ENCODE measurements around the gene NGB.
"Not testable (repeated sequence)": the region's sequence is repeated elsewhere in the genome, so short reads cannot be mapped to it uniquely, and the experiment has no call there.

Gene NGB

DNA sequence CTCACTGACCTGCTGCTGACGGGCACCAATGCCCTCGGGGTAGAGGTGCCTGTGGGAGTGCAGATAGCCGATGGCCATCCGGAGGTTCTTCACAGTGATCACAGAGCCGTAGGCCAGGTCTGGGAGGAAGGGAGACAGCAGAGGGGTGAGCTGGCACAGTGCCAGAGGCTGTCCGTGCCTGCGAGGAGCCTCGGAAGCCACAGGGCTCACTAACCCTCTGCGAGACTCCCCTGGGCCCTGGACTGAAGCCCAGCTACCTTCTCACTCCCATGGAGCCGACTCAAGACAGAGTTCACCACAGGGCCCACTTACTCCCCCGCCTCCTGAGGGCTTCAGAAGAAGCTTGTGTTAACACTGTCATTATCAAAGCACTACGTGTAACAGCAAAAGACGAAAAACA is 25.1 kb upstream of the NGB start:
- no peak for DNase-seq (ENCODE audit: low read depth)

DNA sequence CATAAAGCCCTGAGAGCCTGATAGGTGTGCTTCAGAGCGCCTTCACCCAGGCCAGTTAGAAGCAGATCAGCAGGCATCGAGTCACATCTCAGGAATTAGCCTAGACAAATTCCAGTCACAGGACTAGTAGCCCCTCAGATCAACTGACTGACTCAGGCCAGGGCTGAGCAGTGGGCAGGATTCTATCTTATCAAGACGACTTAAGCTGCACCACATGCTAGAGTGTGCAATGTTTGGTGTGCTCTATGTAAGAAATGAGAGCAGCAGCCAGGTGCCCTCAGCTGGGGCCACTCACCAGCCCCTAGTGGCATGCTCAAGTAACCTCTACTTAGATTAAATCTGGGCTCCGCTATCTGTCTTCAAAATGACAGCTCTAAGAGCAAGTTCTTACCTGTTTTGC is 19.7 kb upstream of the NGB start:
- no peak for DNase-seq (ENCODE audit: low read depth)

DNA sequence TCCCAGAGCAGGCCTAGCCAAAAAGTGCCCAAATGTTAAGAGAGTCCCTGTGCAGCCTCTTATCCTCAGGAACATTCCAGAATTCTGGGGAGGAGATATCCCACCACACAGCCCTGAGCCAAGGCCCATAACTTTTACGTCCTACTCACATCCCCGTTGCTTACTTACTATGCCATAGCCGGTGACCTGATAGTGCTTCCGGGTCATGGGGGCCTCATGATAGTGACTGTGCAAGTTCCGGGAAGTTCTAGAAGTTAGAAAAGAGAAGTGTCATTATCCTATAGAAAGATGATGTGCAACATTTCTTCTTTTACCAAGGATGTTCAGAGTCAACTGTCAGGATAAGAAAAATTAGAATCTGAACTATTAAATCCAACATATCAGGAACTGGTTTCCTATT is 15.6 kb upstream of the NGB start:
- DNase-seq (ENCODE audit: low read depth) = no peak

DNA sequence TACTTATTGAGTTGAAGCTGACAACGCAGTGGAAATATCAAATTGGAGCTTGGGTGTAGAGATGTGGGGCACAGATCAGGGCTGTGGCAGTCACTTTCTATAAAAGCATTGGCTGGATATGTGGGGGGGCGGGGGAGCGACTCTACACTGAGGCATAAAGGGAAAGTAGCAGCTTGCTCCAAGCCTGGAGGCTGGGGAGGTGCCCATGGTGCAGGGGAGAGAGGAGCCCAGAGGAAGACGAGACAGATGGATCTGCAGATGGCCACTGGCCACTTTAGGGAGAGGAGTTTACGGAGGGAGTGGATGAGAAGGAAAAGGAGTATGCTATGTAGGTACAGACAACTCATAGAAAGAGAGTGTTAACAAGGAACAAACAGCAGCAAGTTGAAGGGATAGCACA is 13.5 kb upstream of the NGB start:
- no peak for DNase-seq (ENCODE audit: low read depth)

DNA sequence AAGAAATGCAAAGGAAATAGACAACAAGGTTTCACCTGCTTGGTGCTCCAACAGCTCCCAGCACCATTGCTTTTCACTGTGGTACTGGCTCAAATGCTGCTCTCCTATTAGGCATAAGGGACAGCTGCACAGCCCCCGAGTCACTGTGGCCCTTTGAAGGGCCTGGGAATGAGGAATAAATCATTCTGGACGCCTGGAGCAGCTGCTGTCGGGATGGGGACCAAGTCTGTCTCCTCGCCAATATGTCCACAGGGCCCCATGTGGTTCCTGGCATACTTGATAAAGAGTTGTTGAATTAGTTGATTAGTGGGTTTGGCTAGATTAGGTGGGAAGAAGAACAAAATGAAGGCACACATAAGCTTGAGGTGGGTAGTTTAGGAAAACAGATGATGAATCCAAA is 13.1 kb upstream of the NGB start:
- DNase-seq (ENCODE audit: low read depth) = no peak

- no peak for DNase-seq (ENCODE audit: low read depth)
These were observed 10.9 kb upstream of the NGB start for GRCh38 chr14:77281852-77282410.

- DNase-seq (ENCODE audit: low read depth) = not testable (repeated sequence)
These were observed 9.9 kb upstream of the NGB start for GRCh38 chr14:77280921-77281320.

DNA sequence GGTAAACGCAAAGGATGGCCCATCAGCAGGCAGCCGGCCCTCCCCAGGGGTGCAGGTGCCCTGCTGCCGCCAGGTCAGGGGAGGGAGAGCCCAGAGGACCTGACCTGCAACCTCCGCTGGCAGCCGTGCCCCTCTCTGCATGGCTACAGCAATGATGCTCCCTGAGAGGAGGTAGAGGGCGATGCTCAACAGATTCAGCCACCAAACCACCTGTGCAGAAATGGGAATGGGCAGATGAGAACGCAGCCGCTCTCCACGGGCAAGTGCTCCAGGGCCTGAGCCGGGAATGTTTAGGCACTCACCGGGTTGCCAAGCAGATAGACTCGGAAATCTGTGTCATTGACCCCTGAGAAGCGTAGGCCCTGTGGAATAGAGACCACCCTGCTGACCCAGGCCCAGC is 8.7 kb upstream of the NGB start:
- DNase-seq (ENCODE audit: low read depth) = no peak

- no peak for DNase-seq (ENCODE audit: low read depth)
These were observed 7.6 kb upstream of the NGB start for GRCh38 chr14:77278461-77279230.

DNA sequence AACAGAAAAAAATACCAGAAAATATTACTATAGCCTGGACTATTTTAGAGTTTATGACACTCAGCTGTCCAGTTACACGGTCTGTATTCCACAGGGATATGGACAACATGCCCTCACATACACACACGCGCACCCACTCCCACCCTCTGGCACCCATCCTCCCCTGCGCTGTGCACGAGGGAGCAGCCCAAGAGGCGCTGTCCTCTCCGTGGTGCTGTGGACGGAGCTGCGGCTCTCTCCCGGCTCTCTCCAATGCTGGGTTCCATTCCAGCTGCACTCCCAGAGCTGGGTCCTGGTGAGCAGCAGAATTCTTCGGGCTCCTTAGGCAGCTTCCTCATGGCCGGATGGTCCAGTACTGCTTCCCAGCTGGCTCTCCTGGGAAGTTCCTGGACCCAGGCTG is 6.0 kb upstream of the NGB start:
- no peak for DNase-seq (ENCODE audit: low read depth)

GRCh38 chr14:77276295-77276935 is 5.4 kb upstream of the NGB start:
- DNase-seq (ENCODE audit: low read depth) = no peak

DNA sequence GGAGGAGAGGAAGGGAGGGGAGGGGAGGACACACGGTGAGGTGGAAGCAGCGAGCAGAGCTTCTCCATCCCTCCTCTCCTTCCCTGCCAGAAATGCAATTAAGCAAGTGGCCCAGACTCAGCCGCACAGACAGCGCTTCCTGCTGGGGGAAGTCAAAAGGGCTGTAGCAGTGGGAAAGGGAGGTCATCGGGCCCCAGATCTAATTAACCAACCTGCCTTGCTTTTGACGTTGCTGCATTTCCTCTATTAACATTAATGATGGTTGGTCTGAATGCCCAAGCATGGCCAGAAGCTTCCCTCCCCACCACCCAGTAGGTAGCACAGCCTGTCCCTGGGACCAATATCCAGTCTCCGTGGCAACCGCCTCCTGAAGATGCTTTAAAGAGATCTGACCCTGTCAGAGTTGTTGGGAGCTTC is 4.6 kb upstream of the NGB start:
- no peak for DNase-seq (ENCODE audit: low read depth)

GRCh38 chr14:77275041-77275580 is 4.1 kb upstream of the NGB start:
- no peak for DNase-seq (ENCODE audit: low read depth)

DNA sequence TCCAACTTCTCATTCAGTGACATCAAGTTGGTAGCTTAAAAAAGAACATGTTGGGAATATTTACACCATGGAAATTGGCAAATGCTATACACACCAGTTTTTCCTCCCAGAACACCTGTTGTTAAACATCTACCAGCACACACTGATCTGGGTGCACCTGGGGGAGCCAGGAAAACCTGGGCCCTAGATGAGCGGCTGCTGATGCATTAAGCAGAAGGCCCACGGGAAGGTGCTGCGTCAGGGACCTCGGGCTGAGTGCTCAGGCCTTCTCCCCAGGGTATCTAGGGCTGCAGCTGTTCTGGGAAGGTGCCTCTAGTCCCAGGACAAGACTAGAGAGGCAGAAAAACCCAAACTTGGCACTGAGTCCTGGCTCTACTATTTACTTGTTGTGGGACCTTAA is 2.8 kb upstream of the NGB start:
- no peak for DNase-seq (ENCODE audit: low read depth)

DNA sequence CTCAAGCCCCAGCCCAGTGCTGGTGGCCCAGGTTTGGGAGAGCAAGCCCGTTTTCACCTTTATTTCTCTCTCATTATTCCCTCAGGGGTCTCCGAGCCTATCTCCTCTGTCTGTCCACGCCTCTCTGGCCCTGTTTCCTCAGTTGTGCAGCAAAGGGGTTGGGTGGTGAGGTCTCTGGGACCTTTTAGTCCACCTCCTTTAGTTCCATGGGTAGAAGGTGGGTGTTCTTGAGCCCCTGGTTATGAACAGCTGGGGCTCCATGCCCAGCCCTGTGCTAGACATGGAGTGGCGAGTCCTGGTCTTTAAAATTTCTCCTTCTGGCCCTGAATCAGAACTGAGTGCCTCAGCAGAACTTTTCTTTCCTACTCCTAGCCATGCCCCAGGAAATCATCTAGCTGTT is 1.3 kb upstream of the NGB start:
- no peak for DNase-seq (ENCODE audit: low read depth)

DNA sequence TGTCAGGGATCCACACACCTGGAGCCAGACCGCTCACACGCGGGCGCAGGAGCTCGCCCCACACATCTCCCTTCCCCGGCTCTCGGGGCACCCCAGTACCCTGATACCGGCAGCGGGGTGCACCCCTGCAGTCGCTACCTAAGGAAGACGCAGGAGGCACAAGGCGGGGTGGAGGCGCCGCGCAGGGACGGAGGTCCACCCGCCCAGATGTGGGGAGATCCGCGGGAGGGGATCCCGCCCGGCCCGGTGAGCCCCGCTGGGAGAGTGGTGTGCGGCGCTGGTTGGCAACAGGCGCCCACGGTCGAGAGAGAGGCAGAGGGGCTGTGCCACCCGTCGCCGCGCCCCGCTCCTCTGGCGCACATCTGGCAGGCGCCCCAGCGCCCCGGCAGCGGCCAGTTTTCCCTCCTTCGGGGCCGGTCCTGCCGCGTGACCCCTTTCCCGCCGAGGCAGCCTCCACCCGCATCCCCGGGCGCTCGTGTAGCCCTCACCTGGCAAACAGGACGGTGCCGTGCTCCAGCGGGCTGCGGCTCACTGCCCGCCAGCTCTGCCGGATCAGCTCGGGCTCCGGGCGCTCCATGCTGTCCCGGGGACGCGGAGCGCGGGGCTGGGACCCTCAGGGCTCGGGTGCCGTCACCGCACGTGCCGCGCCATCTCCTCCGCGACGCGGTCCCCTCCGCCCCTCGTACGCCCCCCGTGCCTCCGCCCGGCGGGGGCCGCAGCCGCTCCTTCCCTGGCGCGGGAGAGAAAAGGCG is 469 bp downstream of the NGB start:
- DNase-seq (ENCODE audit: low read depth) = no peak

DNA sequence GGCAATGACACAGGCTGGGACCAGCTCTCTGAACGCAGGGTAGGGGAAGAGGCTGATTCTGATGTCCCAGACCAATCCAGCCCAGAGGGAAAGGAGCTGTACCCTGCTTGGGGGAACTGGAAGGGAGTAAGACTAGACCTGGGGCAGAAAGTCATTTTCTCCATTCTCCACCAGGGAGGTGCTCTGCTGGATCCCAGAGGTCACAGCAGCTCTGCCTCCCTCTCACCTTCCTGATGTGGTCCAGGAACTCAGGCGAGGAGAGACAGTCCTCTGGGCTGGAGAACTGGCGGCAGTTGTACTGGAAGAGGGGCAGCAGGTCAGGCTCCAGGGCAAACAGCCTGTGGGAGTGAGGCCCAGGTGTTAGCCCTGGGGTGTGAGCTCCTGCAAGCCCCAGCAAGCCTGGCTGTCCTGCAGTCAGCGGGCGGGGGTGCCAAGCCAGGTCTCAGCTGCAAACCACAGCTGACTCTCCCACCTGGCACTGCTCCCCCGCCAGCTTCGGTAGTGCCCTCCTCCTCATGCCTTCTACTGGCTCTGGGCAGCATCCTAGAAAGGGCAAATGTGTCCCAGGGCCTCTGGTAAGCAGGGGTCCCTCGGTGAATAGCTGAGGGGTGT is 1.9 kb downstream of the NGB start:
- DNase-seq (ENCODE audit: low read depth) = no peak

GRCh38 chr14:77267937-77268699 is 2.9 kb downstream of the NGB start:
- DNase-seq (ENCODE audit: low read depth) = no peak

DNA sequence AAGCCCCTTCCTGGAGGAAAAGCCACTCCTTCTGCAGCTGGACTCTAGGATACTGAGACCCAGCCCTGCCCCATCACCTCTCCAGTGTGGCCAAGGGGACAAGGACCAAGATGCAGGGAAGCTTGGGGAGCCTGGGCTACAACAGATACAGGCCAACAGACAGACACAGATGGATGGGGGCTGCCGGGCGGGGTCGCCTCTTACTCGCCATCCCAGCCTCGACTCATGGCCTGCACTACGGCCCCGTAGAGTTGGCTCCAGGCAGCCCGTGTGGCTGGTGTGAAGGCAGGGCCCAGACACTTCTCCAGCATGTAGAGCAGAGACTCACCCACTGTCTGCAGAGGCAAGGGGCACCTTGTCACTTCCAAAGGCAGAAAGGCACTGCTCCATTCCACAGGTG is 4.7 kb downstream of the NGB start:
- DNase-seq (ENCODE audit: low read depth) = no peak

DNA sequence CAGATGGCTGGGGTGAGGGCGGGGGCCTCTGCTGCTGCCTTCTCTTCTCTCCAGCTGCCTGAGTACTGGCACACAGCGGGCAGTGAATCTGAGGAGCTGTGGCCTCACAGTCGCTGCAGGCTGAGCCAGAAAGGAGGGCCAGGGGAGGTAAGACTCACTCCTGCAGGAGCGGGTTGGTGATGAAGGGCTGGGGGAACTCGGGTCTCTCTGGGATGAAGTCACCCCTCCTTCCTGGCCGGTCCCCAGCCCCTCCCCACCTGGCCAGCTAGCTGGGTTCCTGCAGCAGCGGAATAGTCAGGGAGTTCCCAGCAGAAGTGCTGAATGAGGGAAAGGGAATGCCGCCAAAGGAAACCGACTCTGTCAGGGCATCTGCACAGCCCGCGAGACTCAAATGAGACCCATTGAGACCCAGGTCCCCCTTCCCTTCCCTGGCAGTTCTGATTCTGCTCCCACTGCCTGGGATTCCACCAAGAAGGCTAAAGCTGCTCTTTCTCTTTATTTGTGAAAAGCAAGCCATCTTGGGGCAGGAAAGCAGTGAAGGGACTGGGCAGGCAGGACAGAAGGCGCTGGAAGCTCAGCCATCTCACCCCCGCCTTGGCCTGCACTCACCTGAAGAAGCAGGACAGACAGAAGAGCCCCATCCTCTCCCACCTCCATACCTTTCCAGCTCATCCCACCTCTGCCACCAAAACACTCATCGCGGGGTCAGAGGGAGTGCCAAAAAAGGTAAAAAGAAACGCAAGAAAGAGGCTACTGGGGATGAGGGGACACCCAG is 5.3 kb downstream of the NGB start:
- DNase-seq (ENCODE audit: low read depth) = no peak

DNA sequence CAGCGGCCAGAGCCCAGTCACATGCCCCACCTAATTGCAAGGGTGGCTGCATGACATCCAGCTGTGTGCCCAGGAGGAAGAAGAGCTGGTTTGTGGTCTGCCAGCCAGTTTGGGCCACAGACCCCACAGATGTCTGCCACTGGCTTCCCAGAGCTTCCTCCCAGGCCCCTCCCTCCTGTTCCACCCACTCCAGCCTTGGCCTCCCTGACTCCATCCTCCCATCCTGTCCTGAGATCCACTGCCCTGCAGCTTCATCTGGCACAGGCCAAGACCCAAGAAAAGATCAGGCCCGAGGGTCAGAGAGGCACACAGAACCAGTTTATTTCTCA is 5.9 kb downstream of the NGB start:
- DNase-seq (ENCODE audit: low read depth) = no peak

Data from stimulated activated CD8-positive, alpha-beta memory T cell treated with anti-CD3 and anti-CD28 coated beads, Interleukin-4, amount 100 ng/mL, for 24 hours (primary cell).